Measurements from ENCODE around the gene NPLOC4. TPM values are rescaled to one million over a fixed set of nuclear protein-coding genes. Genes with fewer than 3 reads are reported as not detected.

Gene NPLOC4
- total and polyA plus RNA-seq, 9 of the 15 experiments (the other 6 are each of a cell fraction or from before 2014, with no cell fraction given): 1.5 to 116 (median 64.5) TPM

- peak; percentile 89; the same call in 1 of the 2 replicates for TF ChIP-seq ZNF644 (tag; IDR thresholded peaks at IDR 0.05; ENCODE audit: low read depth)
- no peak for TF ChIP-seq ZNF143 (CRISPR knock-in tag; IDR thresholded peaks at IDR 0.05)
- peak; percentile 44; the same call in 1 of the 2 replicates for TF ChIP-seq CLOCK (CRISPR knock-in tag; IDR thresholded peaks at IDR 0.05; ENCODE audit: borderline replicate concordance)
- TF ChIP-seq BRF1 (IDR thresholded peaks at IDR 0.05; ENCODE audit: borderline replicate concordance, extremely low read depth, insufficient read length): no peak
- TF ChIP-seq ZBTB1 (CRISPR knock-in tag; IDR thresholded peaks at IDR 0.05; ENCODE audit: borderline replicate concordance, low read depth): no peak
- TF ChIP-seq ZBED1 (IDR thresholded peaks at IDR 0.05): no peak
- no peak for TF ChIP-seq HLTF (IDR thresholded peaks at IDR 0.05)
- TF ChIP-seq FUS (optimal IDR thresholded peaks at IDR 0.05; ENCODE audit: low read depth, low read length): no peak
- peak; percentile 89; the same call in 1 of the 2 replicates for TF ChIP-seq KLF6 (CRISPR knock-in tag; IDR thresholded peaks at IDR 0.05; ENCODE audit: borderline replicate concordance)
- TF ChIP-seq FOXK2 (conservative IDR thresholded peaks at IDR 0.05 in 1 of 2, IDR thresholded peaks at IDR 0.05 in 1 of 2; ENCODE audit: low read depth in 2 of 2): no peak
- TF ChIP-seq ZNF76 (CRISPR knock-in tag; IDR thresholded peaks at IDR 0.05; ENCODE audit: borderline replicate concordance): 0 out of 2 replicates have a peak, but pooled peaks have one; percentile 64
- TF ChIP-seq RBM15 (IDR thresholded peaks at IDR 0.05; ENCODE audit: insufficient read depth, low read length): no peak
- TF ChIP-seq ATF1 (CRISPR knock-in tag; IDR thresholded peaks at IDR 0.05): no peak
- peak; percentile 33 for TF ChIP-seq ATF1 (tag; IDR thresholded peaks at IDR 0.05)
- peak; percentile 52; the same call in 1 of the 2 replicates for TF ChIP-seq PYGO2 (tag; IDR thresholded peaks at IDR 0.05)
- TF ChIP-seq ASH1L (IDR thresholded peaks at IDR 0.05; ENCODE audit: borderline replicate concordance, low read depth, partially characterized antibody): no peak
- TF ChIP-seq HDAC1 (IDR thresholded peaks at IDR 0.05): peak in 1 of 2 experiments; percentile 10; a peak in 1 of 4 replicates
- TF ChIP-seq ZNF57 (CRISPR knock-in tag; IDR thresholded peaks at IDR 0.05): no peak
- TF ChIP-seq HMBOX1 (IDR thresholded peaks at IDR 0.05): no peak
- peak; percentile 69; the same call in 1 of the 2 replicates for TF ChIP-seq CEBPB (tag; IDR thresholded peaks at IDR 0.05)
- no peak for TF ChIP-seq TRIM25 (IDR thresholded peaks at IDR 0.05; ENCODE audit: borderline replicate concordance)
Measured at GRCh38 chr17:81665205-81666091, 28.5 kb upstream of the NPLOC4 start (continued).

Measured in K562 (cell line).